Measurements from ENCODE around the gene GABBR1. TPM values are rescaled to one million over a fixed set of nuclear protein-coding genes. Genes with fewer than 3 reads are reported as not detected.

Gene GABBR1
- polyA plus RNA-seq, 3 donors, result 7.0 to 35.0 (median 17.7) TPM

DNA sequence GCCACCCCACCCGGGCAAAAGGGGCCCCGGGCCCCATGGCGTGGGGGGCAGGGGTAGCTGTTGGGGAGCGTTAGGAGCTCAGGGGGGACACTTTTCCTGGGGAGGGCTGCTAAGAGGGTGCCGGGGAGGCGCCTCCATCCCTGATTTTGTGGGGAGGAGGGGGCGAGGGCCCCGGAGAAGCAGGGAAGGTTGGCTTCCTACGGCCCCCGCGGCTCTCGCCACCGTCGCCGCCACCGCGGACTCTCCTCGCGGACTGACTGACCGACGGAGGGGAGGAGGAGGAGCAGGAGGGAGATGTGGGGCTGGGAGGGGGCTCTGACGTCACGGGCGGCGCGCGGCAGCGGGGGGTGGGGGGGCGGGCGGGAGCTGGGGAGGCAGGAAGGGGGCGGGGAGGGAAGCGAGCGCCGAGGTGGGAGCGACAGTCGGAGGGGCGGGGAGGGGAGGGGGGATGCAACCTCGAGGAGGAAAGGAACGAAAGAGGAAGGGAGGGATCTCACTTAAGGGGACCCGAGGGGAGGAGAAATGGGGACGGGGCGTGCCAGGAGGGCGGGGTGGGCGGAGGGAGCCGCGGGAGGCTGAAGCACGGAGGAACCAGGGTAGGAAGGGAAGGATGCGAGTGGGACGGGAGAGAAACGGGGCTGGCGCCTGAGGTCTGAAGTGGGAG, 5.1 kb downstream of the GABBR1 start:
- 1 to 2% (median 2%) methylated on average over 46 to 51 of the region's 51 CpGs for whole genome bisulfite sequencing, 3 donors
- no peak overlapping the region for H3K27ac ChIP-seq (ENCODE audit: low read depth, low read length)

DNA sequence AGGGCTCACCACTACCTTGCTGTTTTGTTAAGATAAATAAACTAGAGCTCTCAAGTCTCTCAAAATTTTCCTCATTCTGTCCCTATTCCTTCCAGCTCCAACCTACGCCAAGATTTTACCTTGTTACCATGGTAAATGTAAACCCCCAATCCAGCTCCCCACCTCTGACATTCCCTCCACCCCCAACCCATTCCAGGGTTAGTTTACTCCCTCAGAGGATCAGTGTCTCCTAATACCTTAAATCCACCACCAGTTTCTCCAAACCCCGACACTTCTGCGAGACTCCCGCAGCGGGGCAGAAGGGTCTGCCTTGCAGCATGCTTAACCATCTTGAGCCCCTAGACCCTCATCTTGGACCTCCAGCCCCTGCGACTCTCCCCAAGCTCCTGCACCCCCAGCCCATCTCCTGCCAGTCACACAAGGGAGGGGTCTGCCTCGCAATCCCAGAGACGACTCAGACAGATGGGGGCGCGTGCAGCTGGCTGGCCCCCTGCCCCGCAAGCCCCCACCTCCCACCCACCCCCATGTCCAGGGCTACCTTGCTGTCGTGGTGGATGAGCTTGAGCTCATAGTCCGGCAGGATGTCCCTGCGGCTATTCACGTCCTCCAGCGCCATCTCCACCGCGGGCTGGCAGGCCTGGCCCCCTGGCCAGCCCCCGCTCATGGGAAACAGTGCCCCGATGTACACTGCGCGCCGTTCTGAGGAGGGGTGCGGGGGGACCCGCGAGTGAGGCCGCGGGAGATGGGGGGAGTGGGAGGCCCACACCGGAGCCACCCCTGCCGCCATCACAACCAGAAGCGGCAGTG, 5.8 kb downstream of the GABBR1 start:
- WGBS, 3 donors, result 13 to 26% (median 25%) methylated on average over 25 to 31 of the region's 31 CpGs

DNA sequence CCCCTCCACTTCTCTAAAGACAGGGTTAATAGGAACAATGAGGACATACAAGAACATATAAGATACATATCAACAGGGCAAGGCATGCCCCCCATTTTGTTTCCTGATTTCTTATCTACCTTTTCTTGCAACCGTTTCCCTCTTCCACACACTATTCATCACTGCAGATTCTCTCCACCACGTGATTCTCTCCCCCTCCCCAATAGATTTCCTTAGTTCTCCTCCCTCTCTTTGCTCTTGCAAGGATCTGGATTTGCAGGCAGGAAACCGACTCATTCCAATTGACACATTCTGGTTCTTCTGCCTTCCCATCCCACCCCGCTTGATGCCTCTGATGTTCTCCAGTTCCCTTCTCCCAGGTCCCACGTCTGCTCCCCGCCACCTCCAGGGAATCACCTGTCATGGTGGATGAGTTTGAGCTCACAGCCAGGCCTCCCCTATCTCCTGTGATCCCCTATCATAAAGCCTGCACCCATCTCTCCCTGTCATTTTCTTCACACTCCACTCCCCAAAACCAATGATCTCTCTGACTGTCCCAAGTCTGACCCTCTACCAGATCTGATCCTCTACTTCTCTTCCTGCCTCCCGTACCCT, 7.5 kb downstream of the GABBR1 start:
- no peak overlapping the region for H3K27ac ChIP-seq (ENCODE audit: low read depth, low read length)
- 53 to 63% (median 62%) methylated on average over 7 of the region's 7 CpGs for WGBS, 3 donors

More for the DNA sequence above, 5.8 kb downstream of the GABBR1 start:
- no peak overlapping the region for H3K27ac ChIP-seq (ENCODE audit: low read depth, low read length)

DNA sequence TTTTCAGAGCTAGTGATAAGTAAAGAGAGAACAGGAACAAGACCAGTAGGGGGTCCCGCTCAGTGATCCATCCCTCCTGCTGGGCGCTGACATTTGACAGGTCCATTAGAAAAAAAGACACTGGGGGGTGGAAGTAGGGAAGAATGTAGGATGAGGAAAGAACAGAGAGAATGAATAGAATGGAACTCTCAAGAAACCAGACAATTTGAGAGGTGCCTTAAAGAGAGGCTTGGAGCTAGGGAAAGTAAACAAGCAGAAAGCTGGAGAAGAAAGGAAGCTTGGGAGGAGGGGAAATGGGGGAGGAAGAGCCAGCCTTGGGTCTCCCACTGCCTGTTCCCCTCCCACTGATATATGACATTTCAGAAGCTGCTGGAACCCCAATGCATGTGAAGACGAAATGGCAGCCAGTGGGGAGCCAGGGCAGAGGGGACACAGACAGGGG, 8.4 kb downstream of the GABBR1 start:
- WGBS, 3 donors, result 67 to 74% (median 73%) methylated on average over 3 of the region's 3 CpGs
- no peak overlapping the region for H3K27ac ChIP-seq (ENCODE audit: low read depth, low read length)

DNA sequence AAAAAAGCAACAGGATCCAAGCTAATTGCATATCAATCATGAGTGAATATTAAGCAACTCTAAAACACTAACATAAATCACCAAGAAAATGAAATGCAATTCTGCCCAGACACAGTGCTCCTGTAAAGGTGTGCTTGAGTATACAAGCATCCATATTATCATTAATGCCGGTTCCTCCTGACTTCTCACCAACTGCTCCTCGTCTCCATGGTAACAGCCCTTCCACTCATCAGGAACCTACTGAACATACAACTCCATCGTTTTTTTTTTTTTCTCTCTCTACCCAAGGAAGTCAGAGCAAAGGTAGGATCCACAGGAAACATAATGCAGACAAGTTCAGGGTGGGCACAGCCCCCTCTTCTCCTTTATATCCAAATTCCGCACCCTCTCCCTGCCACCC, 12.4 kb downstream of the GABBR1 start:
- no peak overlapping the region for H3K27ac ChIP-seq (ENCODE audit: low read depth, low read length)
- WGBS, 3 donors, result 77 to 87% (median 85%) methylated on average over 4 of the region's 4 CpGs

DNA sequence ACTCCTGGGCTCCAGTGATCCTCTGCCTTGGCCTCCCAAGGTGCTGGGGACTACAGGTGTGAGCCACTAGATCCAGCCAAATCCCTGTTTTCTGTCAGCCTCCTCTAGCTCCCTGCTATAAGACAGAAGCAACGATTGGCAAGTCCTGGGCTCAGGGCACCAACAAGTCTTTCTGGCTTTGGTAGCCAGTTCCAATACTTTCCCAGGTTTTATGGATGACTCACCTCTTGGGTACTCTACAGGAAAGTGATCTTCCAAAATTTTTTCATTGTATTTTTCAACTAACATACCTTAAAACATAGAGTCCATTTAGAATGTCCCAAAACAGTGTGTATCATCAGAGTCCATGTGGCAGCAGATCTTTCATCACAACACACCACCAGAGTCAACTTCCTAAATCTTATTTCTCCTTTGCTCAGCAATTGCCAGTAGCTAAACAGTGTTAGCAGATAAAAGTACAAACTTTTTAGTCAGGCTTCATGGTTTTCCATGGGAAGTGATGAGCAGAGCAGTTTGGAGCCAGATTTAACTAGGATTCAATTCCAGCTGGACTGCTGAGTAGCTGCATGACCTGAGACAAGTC, 13.3 kb downstream of the GABBR1 start:
- 77 to 89% (median 89%) methylated on average over 1 of the region's 1 CpG for WGBS, 3 donors
- H3K27ac ChIP-seq (ENCODE audit: low read depth, low read length), result no peak overlapping the region

DNA sequence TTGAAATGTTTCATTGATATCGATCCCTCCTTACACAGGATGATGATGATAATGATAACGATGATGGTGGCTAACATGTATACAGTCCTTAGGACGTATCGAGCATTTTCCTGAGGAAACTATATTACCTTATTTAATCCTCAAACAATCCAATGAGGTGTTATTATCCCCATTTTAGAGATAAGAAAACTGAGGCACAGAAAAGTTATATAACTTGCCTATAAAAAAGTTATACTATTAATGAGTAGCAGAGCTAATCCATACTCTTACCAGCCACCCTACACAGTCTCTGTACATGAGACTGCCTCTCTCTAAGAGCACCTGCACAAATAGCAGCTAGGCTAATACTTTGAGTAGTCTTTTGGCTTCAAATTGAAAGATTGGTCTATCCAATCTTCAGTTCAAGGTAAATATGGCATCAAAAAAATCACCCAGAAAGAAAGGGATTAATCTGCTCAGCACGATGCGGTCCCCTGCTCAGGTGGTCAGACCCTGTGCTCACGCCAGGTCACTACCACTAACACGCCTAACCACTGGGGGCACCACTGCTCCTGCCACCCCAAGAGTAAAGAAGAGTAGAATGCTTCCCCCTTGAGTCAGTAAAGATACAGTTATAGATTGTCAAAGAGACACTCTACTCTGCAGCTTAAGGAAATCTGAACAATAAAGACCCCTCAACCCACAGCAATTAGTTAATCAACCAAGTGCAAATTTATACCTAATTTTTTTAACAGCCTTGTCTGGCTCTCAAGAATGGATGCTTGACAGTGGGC, 15.0 kb downstream of the GABBR1 start:
- H3K27ac ChIP-seq (ENCODE audit: low read depth, low read length), result no peak overlapping the region
- WGBS, 3 donors, result 92 to 97% (median 93%) methylated on average over 8 of the region's 8 CpGs

DNA sequence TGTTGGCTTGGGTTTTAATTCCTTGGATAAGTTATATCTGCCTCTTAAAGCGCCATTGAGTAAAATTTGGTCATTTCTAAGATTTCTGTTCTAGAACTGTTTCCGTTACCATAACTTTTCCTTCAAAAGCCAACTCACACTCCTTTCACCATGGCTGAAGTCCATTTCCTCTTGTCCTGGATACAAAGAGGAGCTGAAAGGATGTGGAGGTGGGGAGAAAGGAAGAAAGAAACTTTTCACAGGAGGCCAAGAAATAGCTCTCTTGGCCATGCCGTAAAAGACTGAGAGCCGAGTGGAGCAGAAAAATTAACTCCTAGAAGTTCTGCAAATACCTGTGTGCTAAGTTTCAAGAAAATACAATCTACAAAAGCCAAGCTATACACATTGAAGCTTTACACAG, 21.6 kb downstream of the GABBR1 start:
- WGBS, 3 donors, result 85 to 88% (median 88%) methylated on average over 4 of the region's 4 CpGs
- H3K27ac ChIP-seq (ENCODE audit: low read depth, low read length), result no peak overlapping the region

DNA sequence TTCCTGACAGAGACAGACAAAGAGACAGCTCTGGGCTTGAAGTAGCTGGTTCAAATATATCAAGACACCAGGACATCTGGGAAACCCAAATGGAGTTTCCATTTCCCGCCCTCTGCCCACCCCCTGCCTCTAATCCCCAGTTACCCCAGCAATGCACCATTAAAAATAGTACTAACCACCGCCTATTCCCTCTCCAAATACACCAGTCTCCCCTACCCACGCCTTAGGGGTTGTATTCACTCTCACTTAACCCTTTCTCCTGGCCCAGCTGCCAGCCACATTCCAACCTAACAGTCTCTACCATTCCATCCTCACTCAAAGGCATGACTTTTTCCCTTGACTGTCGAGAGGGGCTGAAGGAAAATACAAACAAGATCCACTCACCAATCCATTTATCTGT, 22.4 kb downstream of the GABBR1 start:
- no peak overlapping the region for H3K27ac ChIP-seq (ENCODE audit: low read depth, low read length)
- 91 to 94% (median 91%) methylated on average over 4 of the region's 4 CpGs for WGBS, 3 donors

DNA sequence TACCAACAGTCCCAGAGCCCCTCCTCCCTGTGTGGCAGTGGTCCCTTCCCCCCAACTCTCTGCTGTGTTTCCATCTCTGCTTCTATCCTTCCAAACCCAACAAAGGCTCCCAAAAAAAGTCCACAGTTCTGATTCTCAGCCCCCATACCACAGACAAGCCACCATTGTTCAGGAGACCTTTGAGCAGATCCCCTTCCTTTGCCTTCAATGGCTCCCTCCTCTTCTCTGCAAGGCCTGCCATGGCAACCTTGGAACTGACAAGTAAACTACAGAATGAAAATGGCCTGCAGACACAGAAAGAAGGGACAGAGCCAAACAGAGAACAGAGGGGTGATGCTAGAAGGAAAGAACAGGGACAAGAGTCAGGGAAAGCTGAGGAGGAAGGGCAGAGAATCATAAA, 24.9 kb downstream of the GABBR1 start:
- H3K27ac ChIP-seq (ENCODE audit: low read depth, low read length), result no peak overlapping the region

DNA sequence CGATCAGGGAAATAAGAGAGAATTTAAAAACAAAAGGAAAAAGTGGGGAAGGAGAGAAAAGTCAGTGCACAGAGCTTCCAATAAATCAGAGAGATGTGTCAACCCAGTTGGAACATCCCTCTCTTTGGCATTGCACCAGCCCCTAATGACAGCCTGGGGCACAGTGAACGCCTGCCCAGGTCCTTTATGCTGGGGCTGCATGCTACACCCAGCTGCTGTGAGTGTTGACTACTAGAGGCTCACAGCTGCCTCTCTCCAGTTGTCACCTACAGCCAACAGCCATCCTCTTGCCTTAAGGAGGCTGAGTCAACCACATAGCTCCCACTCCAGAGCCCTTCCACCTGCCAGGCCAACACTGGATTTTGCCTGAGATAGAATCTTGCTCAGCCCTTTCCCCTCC, 29.1 kb downstream of the GABBR1 start:
- no peak overlapping the region for H3K27ac ChIP-seq (ENCODE audit: low read depth, low read length)
- 87 to 89% (median 89%) methylated on average over 2 of the region's 2 CpGs for WGBS, 3 donors

DNA sequence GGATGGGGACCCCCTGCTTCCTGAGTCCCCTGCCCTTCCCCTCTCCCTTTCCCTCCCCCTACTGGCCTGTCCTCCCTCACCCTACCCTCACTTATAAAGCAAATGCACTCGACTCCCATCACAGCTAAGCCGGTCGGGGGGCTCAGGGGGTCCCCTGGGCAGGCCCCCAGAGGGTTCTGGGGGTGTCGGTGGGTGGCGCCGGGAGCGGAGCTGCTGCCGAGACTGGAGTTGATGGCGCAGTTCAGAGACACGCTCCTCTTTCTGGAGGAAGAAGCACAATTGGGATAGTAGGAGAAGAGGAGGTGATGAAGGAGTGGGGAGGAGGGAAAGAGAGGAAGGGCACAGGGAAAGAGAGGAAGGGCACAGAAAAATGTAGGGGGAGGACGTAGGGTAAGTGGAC, 29.5 kb downstream of the GABBR1 start:
- no peak overlapping the region for H3K27ac ChIP-seq (ENCODE audit: low read depth, low read length)
- 82 to 90% (median 90%) methylated on average over 11 of the region's 11 CpGs for WGBS, 3 donors

DNA sequence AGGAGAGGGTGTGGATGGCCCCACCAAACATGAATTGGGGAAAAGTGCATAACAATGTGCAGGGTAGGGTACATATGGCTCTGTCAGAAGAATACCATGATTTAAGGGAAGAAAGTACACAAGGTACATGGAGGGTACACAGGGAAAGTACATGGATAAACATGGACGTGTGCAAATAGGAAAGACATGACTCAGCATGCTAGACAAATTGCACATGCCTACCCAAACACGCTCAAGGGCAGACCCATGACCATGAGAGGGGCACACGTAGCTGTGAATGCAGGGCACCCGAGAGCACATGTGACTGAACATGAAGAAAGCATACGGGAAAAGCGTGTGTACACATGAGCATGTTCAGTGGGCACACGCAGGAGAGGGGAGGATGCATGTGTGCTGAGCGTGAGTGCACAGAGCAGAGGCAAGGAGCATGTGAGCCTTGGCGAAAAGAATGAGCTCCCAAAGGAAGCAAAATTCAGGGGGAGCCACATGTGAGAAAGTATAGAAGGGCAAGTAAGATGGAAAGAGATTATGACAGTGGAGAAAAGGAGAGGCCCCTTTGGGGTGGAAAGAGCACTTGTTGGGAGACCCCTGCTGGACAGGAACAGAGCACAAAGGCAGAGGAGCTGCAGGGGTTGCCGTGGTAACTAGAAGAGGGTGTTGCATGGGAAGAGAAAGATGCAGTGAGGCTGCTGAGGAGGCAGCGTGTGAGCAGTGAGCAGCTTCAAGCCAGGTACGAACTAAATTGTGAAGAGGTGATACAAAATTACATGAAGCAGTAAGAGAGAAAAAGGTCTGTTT, 30.2 kb downstream of the GABBR1 start:
- H3K27ac ChIP-seq (ENCODE audit: low read depth, low read length), result no peak overlapping the region
- 75 to 81% (median 78%) methylated on average over 12 of the region's 12 CpGs for WGBS, 3 donors

DNA sequence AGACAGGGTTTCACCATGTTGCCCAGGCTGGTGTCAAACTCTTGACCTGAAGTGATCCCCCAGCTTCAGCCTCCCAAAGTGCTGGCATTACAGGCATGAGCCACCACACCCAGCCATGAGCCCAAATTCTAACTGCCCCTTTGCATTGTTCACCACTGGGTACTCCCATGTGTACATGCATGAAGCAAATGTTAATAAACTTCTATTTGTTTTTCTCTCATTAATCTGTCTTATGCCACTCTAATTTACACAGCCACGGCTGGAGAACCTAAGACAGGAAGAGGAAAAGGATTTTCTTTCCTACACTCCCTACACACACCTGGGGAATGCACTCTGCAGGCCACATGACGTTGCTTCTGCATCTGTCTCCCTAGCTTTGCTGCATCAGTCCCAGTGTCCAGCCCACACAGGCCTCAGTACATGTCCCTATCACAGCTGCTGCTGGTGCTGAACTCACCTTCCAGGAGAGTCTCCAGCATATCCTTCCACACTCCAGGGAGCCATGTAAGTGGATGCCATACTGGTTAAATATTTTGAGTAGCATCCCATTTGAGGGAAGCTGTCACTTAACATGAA, 34.7 kb downstream of the GABBR1 start:
- WGBS, 3 donors, result 26 to 61% (median 56%) methylated on average over 2 of the region's 2 CpGs

DNA sequence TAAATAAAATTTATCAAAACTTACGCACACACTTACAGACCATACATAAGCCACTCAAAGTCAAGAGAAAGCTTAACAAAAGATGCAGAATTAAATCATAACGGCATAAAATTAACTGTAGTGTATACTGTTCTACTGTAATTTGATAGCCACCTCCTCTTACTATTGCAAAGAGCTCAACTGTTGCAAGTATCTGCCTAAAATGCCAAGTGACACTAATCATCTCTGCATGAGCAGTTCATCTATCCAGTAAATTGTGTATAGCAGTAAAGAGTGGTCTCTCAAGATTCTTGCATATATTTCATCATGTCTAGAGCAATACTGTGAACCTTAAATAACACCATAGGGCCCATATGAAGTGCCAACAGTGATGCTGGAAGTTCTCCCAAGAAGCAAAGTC, 35.8 kb downstream of the GABBR1 start:
- 78 to 91% (median 91%) methylated on average over 2 of the region's 2 CpGs for WGBS, 3 donors
- H3K27ac ChIP-seq (ENCODE audit: low read depth, low read length), result no peak overlapping the region

More for the DNA sequence above, 34.7 kb downstream of the GABBR1 start:
- H3K27ac ChIP-seq (ENCODE audit: low read depth, low read length), result no peak overlapping the region

DNA sequence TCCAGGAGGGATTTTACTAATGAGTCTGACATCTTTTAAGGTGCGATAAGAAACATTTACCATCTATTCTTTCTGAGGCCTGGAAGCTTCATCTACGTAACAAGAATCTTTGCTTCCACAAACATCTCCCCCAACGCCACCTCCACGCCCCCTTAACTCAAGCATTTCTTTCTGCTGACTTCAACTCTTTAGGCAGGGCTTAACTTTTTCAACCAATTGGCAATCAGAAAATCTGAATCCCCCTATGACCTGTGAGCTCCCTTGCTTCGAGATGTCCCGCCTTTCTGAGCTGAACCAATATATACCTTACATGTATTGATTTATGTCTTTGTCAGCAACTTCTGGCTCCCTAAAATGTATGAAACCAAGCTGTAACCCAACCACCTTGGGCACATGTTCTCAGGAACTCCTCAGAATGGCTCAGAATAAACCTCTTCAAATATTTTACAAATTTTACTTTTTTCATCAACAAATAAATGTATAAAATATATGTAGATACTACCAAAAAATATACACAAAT, 36.5 kb downstream of the GABBR1 start:
- 74 to 80% (median 79%) methylated on average over 6 of the region's 6 CpGs for WGBS, 3 donors
- no peak overlapping the region for H3K27ac ChIP-seq (ENCODE audit: low read depth, low read length)

DNA sequence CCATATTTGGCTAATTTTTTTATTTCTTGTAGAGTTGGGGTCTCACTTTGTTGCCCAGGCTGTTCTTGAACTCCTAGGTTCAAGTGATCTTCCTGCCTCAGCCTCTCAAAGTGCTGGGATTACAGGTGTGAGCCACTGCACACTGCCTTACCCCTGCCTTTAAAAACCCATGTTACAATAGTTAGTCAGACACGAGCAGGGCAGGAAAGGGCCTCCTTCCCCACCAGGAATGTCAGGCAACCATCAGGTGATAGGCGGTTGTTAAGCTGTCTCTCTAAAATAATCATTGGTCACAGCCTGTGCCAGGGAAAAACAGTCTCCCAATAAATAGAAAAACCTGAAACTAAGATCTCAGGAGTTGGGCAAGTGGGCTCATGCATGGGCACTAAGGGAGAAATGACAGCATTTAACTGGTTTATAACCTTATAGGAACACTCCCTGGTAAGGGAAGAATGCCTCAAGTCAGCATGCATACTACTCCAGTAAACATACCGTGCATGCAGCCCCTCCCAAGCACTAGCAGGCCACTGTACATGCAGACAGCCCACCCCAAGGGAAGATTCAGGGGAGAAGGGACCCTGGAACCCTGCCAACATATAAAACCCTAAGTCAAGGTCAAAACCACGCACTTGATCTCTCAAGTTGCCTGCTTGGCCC, 39.7 kb downstream of the GABBR1 start:
- 25 to 30% (median 29%) methylated on average over 4 of the region's 4 CpGs for WGBS, 3 donors

More for the DNA sequence above, 39.7 kb downstream of the GABBR1 start:
- no peak overlapping the region for H3K27ac ChIP-seq (ENCODE audit: low read depth, low read length)
